Stimulated activated CD4-positive, alpha-beta T cell treated with anti-CD3 and anti-CD28 coated beads, Interleukin-1b, Interleukin-23, amount 100 ng/mL, for 24 hours (primary cell): Measurements from ENCODE around the gene EGLN1.
A peak's percentile ranks its signal among the peaks of the same experiment; 100 is the strongest.
"Not testable (repeated sequence)": the region's sequence is repeated elsewhere in the genome, so short reads cannot be mapped to it uniquely, and the experiment has no call there.

Experiments
- DNase-seq, 4 experiments: peaks; one replicate each; pipeline ENCODE4 v3.0.0-alpha.2; 2020; ENCODE audit warnings: low read depth in 4 of 4, low spot score in 1 of 4

EGLN1 gene

DNA sequence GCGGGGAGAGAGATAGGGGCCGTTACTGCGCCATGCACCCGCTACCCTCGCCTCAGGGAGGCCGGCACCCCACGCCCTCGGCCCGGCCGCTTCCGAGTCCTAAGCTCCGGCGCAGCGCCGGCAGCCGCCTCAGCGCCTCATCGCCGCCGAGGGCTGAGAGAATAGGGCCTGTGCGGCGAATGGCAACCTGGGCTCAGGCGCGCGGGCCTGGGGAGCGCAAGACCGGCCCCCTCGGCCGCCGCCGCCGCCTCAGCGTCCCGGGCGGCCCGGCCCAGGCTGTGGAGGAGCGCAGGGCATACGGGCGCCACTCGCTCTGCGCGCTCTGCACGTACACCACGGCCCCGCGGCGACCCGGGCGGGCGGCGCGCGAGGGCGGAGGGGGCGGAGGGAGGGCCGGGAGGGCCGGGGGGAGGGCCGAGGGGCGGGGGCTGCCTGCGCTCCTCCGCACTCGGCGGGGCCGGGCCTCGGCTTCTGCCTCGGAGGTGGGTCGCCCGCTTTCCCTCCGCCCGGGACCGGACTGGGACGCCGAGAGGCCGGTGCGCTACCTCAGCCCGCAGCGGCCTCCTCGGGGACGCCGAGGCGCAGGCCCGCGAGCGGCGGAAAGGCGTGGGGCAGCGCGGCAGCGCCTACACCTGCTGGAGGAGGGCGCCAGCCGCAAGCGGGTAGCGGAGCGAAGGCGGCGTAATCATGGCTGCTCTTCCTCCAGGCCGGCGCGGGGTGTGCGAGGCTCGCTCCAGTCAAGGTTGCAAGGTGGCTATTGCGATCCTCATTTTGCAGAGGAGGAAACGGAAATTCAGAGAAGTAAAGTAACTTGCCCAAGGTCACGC is at the start of gene EGLN1:
EGLN1 (minus strand) TSS at position 317 of the 827 bp plus-strand sequence. CDS start 399 bp downstream, outside the sequence.
- peak; percentile 36 to 81 (median 68) for DNase-seq

DNA sequence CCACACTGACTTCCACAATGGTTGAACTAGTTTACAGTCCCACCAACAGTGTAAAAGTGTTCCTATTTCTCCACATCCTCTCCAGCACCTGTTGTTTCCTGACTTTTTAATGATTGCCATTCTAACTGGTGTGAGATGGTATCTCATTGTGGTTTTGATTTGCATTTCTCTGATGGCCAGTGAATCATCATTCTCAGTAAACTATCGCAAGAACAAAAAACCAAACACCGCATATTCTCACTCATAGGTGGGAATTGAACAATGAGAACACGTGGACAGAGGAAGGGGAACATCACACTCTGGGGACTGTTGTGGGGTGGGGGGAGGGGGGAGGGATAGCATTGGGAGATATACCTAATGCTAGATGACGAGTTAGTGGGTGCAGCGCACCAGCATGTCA is 49.4 kb upstream of the EGLN1 start:
- DNase-seq = not testable (repeated sequence)

DNA sequence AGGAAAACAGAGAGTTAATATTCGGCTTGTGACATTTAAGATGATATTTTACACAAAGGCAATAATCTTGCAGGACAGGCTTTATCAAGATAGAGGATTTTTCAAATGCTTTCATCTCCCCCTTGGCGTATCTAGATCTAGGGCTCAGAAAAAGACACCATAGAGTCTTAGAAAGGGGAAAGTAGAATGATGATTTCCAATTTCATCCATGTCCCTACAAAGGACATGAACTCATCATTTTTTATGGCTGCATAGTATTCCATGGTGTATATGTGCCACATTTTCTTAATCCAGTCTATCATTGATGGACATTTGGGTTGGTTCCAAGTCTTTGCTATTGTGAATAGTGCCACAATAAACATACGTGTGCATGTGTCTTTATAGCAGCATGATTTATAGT is 48.9 kb upstream of the EGLN1 start:
- DNase-seq = not testable (repeated sequence)

DNA sequence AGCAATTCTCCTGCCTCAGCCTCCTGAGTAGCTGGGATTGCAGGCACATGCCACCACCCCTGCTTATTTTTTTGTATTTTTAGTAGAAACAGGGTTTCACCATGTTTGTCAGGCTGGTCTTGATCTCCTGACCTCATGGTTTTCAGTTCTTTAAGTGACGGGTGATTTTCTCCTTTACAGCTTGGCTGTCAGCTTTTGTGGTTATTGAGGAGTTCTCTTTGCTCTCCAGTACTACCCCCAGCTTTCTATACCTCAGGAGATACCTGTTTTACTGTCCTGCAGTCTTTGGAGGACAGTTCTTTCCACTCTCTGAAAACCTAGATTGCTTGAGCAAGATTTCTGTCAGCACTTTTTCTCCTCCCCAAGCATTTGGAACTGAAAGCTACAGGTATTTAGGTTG is 45.9 kb upstream of the EGLN1 start:
- DNase-seq = no peak

DNA sequence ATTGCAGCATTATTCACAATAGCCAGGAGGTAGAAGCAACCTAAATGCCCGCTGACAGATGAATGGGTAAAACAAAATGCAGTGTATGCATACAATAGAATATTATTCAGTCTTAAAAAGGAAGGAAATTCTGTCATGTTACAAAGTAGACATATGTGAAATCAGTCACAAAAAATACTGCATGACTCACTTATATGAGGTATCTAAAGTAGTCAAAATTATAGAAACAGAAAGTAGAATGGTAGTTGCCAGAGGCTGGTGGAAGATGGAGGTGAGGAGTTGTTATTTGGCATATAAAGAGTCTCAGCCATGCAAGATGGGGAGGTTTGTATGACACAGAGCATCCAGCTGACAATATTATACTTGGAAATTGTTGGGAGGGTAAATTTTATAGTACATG is 43.0 kb upstream of the EGLN1 start:
- DNase-seq = no peak

DNA sequence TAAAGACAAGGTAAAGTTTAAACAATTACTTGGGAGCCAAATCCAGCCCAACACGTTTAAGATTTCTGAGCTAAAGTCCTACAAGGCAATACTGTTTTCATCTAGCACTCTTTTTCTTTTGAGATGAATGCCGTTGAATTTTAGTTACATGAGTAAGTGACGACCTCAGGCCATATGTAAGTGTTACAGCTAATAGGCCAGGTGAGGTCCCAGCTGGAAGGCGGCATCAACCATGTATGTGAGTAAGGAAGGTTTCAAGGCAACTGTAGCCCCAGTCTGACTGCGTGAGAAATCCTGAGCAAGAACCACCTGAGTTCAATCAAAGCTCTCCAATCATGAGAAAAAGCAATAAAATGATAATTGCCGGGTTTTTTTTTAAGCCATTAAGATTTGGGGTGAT is 41.5 kb upstream of the EGLN1 start:
- DNase-seq = no peak

DNA sequence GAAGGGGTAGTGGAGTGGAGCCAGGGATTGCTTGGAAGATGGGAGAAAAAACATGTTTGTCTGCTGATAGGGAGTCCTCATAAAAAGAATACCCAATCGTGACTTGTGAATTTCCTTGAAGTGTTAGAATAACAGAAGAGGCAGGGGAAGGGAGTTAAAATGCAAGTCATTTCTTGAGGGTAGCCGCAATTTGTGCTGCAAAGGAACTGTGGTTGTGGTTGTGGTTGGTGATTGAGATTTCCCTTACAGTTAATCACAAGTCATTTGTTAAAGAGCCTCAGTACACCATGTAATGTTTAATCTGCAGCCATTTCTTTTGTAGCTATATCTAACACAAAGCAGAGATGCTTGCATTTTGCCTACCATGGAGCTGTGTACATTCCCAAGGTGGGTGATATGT is 38.5 kb upstream of the EGLN1 start:
- DNase-seq = peak; percentile 24 to 36 (median 30)

DNA sequence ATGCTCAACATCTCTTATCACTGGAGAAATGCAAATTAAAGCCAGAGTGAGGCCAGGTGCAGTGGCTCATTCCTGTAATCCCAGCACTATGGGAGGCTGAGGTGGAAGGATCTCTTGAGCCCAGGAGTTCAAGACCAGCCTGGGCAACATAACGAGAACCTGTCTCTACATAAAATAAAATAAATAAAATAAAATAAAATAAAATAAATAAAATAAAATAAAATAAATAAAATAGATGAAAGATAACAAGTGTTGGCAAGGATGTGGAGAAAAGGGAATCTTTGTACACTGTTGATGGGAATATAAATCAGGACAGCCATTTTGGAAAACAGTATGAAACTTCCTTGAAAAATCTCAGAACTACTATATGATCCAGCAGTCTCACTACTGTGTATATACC is 37.4 kb upstream of the EGLN1 start:
- DNase-seq = not testable (repeated sequence)

DNA sequence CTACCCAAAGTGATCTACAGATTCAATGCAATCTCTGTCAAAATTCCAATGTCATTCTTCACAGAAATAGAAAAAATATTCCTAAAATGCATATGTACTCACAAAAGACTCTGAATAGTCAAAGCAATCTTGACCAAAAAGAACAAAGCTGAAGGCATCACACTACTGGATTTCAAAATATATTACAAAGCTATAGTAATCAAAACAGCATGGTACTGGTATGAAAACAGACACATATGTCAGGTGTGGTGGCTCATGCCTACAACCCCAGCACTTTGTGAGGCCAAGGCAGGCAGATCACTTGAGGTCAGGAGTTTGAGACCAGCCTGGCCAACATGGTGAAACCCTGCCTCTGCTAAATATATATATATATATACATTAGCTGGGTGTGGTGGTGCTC is 35.9 kb upstream of the EGLN1 start:
- not testable (repeated sequence) for DNase-seq

DNA sequence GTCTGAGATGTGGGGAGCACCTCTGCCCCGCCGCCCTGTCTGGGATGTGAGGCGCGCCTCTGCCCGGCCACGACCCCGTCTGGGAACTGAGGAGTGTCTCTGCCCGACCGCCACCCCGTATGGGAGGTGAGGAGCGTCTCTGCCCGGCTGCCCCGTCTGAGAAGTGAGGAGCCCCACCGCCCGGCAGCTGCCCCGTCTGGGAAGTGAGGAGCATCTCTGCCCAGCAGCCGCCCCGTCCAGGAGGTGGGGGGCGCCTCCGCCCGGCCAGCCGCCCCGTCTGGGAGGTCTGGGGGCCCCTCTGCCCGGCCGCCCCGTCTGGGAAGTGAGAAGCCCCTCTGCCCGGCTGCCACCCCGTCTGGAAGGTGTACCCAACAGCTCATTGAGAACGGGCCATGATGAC is 32.0 kb upstream of the EGLN1 start:
- not testable (repeated sequence) for DNase-seq

DNA sequence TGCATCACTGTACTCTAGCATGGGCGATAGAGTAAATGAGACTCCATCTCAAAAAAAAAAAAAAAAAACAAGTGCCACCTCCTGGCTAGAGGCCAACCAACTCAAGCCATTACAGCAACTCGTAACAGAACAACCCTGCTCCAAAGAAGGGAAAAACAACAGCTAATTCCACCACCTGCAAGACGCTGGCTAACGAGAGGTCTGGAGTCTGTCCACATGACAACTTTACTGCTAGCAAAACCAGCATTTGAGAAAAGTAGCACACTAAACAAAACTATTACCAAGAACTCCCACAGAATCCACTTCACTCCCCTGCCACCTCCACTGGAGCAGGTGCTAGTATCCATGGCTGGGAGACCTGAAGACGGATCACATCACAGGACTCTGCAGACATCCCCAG is 24.1 kb upstream of the EGLN1 start:
- no peak for DNase-seq

DNA sequence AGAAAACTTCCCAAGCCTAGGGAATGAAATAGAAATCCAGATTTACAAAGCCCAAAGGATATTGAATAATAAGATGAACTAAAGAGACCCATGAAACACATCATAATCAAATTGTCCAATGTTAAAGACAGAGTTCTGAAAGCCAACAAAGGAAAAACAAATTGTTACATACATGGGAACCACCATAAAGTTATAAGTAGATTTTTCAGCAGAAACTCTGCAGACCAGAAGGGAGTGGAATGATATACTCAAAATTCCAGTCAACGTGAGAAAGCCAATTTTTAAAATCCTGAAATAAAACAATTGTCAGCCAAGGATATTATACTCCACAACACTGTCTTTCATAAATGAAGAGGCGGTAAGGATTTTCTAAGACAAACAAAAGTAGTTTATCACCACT is 22.0 kb upstream of the EGLN1 start:
- DNase-seq = no peak

DNA sequence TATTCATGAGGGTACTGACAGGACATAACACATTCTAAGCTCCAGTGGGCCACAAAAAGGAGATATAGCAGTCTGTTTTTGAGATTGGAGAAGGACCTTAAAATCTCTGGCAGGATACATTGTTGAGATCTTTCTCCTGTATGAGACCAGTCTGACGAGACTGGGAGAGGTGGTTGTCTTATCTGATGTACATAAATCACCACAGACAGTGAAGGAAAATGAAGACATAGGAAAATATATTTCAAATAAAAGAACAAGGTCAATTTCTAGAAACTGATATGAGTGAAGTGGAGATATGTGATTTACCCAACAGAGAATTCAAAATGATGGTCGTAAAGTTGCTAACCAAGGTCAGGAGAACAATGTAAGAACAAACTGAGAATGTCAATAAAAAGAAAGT is 21.3 kb upstream of the EGLN1 start:
- no peak for DNase-seq

DNA sequence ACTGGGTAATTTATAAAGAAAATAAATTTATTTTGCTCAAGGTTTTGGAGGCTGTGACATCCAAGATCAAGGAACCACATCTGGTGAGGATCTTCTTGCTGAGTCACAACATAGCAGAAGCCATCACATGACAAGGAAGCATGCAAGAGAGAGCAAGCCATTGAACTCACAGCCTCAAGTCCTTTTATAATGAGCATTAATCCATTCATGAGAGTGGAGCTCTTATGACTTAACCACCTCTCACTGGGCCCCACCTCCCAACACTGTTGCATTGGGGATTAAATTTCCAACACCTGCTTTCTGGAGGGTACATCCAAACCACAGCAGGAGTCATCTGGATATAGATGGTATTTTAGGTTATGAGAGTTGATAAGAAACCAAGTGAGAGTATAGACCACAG is 20.6 kb upstream of the EGLN1 start:
- DNase-seq = no peak

DNA sequence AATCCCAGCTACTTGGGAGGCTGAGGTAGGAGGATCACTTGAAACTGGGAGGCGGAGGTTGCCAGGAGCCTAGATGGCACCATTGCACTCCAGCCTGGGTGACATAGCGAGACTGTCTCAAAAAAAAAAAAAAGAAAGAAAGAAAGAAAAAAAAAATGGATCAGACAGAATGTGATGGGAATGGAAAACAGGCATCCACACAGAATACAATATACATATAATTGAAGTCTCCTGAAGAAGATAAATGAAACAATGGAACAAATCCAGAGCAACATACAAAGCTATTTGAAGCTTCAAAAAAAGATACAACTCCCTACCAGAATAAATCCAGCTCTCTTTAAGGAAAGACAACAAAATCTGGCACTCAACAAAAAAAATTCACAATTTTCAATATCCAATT is 10.9 kb upstream of the EGLN1 start:
- no peak for DNase-seq

DNA sequence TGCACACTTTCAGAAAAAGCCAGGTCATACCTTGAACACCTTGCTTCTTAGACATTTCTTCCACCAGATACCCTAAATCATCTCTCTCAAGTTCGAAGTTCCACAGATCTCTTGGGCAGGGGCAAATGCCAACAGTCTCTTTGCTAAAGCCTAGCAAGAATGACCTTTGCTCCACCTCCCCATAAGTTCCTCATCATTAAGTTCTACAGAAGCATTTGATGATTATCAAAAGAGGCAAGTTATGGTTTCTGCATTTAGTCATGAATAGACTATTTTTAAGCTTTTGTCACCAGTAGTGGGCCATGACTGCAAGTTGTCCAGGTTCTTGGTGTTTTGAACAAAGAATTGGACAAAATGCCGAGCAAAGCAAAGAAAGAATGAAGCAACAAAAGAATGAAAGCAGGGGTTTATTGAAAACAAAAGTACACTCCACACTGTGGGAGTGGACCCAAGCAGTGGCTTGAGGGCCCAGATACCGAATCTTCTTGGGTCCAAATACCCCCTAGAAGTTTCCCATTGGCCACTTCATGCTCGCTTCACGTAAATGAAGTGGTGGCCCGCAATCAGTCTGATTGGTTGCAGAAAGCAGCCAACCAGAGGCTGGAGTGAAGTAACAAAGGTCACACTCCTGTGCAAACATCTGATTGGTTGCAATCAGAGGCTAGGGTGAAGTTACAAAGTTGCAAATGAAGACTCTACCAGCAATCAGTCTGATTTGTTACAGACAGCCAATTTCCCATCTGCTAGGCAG is 9.8 kb upstream of the EGLN1 start:
- no peak for DNase-seq

DNA sequence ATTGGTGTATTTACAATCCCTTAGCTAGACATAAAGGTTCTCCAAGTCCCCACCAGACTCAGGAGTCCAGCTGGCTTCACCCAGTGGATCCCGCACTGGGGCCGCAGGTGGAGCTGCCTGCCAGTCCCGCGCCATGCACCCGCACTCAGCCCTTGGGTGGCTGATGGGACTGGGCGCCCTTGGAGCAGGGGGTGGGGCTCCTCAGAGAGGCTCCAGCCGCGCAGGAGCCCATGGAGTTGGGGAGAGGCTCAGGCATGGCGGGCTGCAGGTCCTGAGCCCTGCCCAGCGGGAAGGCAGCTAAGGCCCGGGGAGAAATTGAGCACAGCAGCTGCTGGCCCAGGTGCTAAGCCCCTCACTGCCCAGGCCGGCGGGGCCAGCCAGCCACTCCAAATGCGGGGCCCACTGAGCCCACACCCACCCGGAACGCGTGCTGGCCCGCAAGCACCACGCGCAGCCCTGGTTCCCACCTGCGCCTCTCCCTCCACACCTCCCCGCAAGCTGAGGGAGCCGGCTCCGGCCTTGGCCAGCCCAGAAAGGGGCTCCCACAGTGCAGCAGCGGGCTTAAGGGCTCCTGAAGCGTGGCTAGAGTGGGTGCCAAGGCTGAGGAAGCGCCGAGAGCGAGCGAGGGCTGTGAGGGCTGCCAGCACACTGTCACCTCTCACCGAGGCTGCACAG is 8.7 kb upstream of the EGLN1 start:
- not testable (repeated sequence) for DNase-seq

DNA sequence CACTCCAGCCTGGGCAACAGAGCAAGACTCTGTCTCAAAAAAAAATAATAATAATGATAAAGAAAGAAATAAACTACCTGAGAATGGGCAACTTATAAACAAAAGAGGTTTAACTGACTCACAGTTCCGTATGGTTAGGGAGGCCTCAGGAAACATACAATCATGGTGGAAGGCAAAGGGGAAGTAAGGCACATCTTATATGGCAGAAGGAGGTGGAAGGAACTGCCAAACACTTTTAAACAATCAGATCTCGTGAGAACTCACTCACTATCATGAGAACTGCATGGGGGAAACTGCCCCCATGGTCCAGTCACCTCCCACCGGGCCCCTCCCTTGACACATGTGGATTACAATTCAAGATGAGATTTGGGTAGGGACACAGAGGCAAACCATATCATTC is 6.3 kb upstream of the EGLN1 start:
- no peak for DNase-seq

DNA sequence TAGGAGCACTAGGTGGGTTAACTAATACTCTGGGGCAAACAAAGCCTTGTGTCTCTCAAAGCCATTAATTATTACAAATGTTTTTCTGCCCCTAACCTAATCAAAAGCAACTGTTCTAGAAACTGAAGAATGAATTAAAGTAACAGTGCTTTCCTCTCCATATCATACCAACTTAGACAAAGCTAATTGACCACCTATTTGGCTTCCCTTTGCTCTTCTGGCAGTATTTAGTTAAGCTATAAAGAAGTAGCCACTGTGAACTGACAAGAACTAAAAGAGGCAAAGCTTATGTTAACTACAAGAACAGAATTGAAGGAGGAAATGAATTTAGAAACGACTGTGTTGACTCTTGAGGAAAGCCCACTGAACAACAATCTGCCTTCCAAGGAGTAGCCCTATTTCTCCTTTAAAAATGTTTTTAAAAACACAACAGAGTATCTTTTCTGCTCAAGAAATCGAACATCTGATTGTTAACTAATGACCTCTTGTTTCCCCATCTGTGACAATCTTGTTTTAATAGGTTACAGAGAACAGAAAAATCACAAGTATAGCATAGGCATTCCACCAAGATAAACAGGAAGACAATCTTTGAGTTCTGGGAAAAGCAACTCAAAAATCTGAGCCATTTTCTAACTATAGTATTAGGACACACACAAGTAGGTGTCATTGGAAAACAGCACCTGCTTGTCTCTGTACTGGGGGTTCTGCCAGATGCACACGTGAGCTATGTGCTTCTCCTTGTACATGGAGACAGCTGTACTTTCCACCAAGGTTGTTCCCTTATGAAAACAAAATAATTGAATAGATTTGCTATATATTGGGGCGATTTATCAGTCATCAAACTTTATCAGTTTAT is 3.1 kb upstream of the EGLN1 start:
- DNase-seq = no peak

DNA sequence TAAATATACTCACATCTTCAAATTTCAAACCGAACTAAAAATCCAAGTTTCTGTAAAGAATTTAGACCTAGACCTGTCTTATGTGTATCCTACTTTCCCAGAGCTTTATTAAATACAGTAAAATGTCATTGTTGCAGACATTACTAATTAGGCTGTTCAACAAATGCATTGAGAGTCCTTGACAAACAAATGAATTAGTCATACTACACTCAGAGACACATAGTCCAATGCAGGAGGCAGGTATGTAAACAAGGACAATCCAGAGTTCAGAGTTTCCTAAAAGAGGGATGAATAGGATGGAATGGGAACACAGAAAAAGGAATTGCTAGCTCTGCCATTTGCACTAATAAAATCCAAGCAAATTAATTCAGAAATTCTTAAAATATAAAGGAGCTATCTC is 1.6 kb upstream of the EGLN1 start:
- DNase-seq = no peak

DNA sequence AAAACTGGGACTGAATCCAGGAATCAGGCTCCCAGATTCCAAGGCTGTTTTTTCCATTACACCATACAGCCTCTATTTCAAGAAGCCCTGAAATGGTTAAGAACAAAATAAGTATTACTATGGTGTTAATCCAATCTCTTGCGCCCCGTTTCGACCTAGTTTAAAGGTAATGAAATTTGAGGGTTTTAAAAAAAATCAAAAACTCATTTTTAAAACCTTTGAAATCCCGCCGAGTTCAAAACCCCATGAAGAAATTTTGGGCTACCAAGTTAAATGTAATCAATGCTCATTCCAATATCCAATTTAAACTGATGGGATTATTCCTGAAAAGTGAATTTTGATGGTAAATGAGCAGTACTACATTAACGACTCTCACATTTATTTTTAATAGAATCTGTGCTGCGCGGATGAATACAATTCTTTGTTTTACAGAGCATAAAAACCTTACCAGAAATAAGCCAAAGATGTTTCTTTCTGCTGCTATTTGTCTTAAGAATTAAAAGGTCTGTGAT is 767 bp upstream of the EGLN1 start:
- no peak for DNase-seq
